OCI-LY7 (cell line): ENCODE measurements around the gene CRYBB1.

Experiments
- EZH2phosphoT487 ChIP-seq: fragments of 200-600 bp; sonication (generic); IDR thresholded peaks from 2 replicates; pipeline ENCODE4 v1.6.1; 2018; ENCODE audit warnings: low read depth, borderline replicate concordance, mild to moderate bottlenecking, mixed run types, antibody characterized with exemption, low read length, moderate library complexity, mixed read lengths
- TF ChIP-seq, protein P1 (sequence below): fragments of 200-600 bp; sonication (generic); conservative IDR thresholded peaks from 2 replicates; pipeline ENCODE4 v1.5.1; 2014; ENCODE audit warnings: mild to moderate bottlenecking, antibody characterized with exemption, low read length, moderate library complexity, mixed read lengths

DNA sequence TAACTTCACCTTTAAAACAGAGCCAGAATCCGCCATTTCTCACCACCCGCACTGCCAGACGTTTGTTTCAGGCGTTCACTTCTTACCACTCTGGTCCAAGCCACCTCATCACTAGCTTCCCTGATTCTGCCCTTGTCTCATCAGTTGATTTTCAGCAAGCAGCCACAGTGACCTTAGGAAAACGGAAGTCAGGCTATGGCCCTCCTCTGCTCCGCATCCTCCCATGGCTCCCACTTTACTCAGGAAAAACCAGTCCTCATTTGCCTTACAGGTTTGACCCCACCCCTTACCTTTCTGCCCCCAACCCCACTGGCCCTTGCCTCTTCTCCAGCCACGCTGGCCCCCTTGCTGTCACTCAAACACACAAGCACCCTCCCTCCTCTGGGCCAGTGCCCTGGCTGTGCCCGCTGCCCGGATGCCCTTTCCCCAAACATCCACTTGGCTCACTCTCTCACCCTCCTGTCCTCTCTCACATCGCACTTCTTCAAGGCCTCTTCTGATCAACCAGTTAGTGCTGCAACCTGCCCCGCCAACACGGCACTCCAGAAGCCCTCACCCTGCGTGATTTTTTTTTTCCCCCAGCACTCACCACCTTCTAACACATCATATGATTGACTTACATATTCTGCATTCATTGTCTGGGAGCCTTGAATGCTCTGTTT is 46.8 kb downstream of the CRYBB1 start:
- TF ChIP-seq, protein P1, sequence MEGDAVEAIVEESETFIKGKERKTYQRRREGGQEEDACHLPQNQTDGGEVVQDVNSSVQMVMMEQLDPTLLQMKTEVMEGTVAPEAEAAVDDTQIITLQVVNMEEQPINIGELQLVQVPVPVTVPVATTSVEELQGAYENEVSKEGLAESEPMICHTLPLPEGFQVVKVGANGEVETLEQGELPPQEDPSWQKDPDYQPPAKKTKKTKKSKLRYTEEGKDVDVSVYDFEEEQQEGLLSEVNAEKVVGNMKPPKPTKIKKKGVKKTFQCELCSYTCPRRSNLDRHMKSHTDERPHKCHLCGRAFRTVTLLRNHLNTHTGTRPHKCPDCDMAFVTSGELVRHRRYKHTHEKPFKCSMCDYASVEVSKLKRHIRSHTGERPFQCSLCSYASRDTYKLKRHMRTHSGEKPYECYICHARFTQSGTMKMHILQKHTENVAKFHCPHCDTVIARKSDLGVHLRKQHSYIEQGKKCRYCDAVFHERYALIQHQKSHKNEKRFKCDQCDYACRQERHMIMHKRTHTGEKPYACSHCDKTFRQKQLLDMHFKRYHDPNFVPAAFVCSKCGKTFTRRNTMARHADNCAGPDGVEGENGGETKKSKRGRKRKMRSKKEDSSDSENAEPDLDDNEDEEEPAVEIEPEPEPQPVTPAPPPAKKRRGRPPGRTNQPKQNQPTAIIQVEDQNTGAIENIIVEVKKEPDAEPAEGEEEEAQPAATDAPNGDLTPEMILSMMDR, result no peak
- no peak for TF ChIP-seq EZH2phosphoT487
